Activated B cell treated with CpG ODN at 0.5 μM for 24 hours (primary cell): ENCODE results near the gene HS6ST2. TPM values are rescaled to one million over a fixed set of nuclear protein-coding genes. Genes with fewer than 3 reads are reported as not detected.
A peak's percentile ranks its signal among the peaks of the same experiment; 100 is the strongest.

Source experiments
- ATAC-seq: fragments of 200-7000 bp; cut with Tn5 transposase; one replicate; pipeline ENCODE4 v1.10.0; 2021; ENCODE audit warnings: low read depth, mild to moderate bottlenecking, moderate library complexity
- CTCF ChIA-PET: fragments of 350-600 bp; sonication (Branson Sonifier 250); formaldehyde crosslinking; loops from one replicate; lab custom pipeline; 2021; ENCODE audit warnings: antibody characterized with exemption; lab: Charles Lee
- POLR2A ChIA-PET: fragments of 350-600 bp; sonication (Branson Sonifier 250); formaldehyde crosslinking; loops from one replicate; lab custom pipeline; 2021; ENCODE audit warnings: antibody characterized with exemption; lab: Charles Lee
- DNase-seq: peaks from one replicate; pipeline ENCODE4 v3.0.0; 2022
- H3K27ac Mint-ChIP-seq: one replicate; pipeline ENCODE4 v1.8.0; 2020; ENCODE audit warnings: mixed read lengths
- H3K27me3 Mint-ChIP-seq: one replicate; pipeline ENCODE4 v1.8.0; 2021; ENCODE audit warnings: mixed read lengths
- H3K36me3 Mint-ChIP-seq: one replicate; pipeline ENCODE4 v1.8.0; 2021; ENCODE audit warnings: low read depth, mixed read lengths
- H3K4me1 Mint-ChIP-seq: one replicate; pipeline ENCODE4 v1.8.0; 2021; ENCODE audit warnings: mixed read lengths
- H3K4me3 Mint-ChIP-seq: one replicate; pipeline ENCODE4 v1.8.0; 2020; ENCODE audit warnings: mild to moderate bottlenecking, mixed read lengths
- H3K9me3 Mint-ChIP-seq: one replicate; pipeline ENCODE4 v1.8.0; 2020; ENCODE audit warnings: mixed read lengths
- intact Hi-C: fragments of 100-400 bp; cut with micrococcal nuclease; formaldehyde crosslinking; loops from one replicate; pipeline ENCODE4 v1.15.1; 2024
- total RNA-seq: library from RNA; stranded (reverse); gene quantifications from 2 replicates; pipeline ENCODE4 v1.2.3, GENCODE V29; 2022
- TF ChIP-seq, protein P1 (sequence below): fragments of 200-600 bp; IDR thresholded peaks from one replicate; pipeline ENCODE4 v1.8.0; 2022; ENCODE audit warnings: antibody characterized with exemption, mild to moderate bottlenecking

The HS6ST2 gene
- total RNA-seq, 1 donor from 2014 or later, result not detected

- no peaks in the 10 kb centered on the region for H3K36me3 Mint-ChIP-seq
- no peak overlapping the region for H3K4me3 Mint-ChIP-seq
- ChIA-PET CTCF (no interaction called here), POLR2A (no interaction called here)
- H3K9me3 Mint-ChIP-seq, result no peaks in the 10 kb centered on the region
- no peak for DNase-seq
- intact Hi-C loops, result loop anchor here (5.0 kb wide), 1 partner anchor 1031 kb away; no protein-coding TSS in a partner anchor
- H3K27ac Mint-ChIP-seq, result no peak overlapping the region
- ATAC-seq, result no peak
- H3K4me1 Mint-ChIP-seq, result no peaks in the 10 kb centered on the region
- H3K27me3 Mint-ChIP-seq, result no peaks in the 10 kb centered on the region
- TF ChIP-seq, protein P1, sequence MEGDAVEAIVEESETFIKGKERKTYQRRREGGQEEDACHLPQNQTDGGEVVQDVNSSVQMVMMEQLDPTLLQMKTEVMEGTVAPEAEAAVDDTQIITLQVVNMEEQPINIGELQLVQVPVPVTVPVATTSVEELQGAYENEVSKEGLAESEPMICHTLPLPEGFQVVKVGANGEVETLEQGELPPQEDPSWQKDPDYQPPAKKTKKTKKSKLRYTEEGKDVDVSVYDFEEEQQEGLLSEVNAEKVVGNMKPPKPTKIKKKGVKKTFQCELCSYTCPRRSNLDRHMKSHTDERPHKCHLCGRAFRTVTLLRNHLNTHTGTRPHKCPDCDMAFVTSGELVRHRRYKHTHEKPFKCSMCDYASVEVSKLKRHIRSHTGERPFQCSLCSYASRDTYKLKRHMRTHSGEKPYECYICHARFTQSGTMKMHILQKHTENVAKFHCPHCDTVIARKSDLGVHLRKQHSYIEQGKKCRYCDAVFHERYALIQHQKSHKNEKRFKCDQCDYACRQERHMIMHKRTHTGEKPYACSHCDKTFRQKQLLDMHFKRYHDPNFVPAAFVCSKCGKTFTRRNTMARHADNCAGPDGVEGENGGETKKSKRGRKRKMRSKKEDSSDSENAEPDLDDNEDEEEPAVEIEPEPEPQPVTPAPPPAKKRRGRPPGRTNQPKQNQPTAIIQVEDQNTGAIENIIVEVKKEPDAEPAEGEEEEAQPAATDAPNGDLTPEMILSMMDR, result no peak
Observed at GRCh38 chrX:132636080-132636479, 322.3 kb downstream of the HS6ST2 start.

GRCh38 chrX:132634521-132634920, 323.9 kb downstream of the HS6ST2 start:
- Mint-ChIP-seq H3K36me3 (no peaks in the 10 kb centered on the region), H3K4me3 (no peak overlapping the region), H3K4me1 (no peaks in the 10 kb centered on the region), H3K27me3 (no peaks in the 10 kb centered on the region), H3K9me3 (no peaks in the 10 kb centered on the region), H3K27ac (no peak overlapping the region)
- CTCF ChIA-PET, result interaction anchor here (0.6 kb wide), 1 partner anchor 342 kb away, joined by 3 read pairs; no protein-coding TSS in a partner anchor
- ATAC-seq, result no peak
- intact Hi-C loops, result no loop called here
- TF ChIP-seq, protein P1, result no peak
- POLR2A ChIA-PET, result no interaction called here
- DNase-seq, result no peak

GRCh38 chrX:132631579-132632232, 326.7 kb downstream of the HS6ST2 start:
- H3K27me3 Mint-ChIP-seq, result no peaks in the 10 kb centered on the region
- TF ChIP-seq, protein P1, result no peak
- H3K4me3 Mint-ChIP-seq, result no peak overlapping the region
- ATAC-seq, result peak; percentile 34
- intact Hi-C loops, result loop anchor here (1.0 kb wide), 4 partner anchors 338 to 790 kb away; no protein-coding TSS in a partner anchor
- no peak for DNase-seq
- no peaks in the 10 kb centered on the region for H3K4me1 Mint-ChIP-seq
- POLR2A ChIA-PET, result interaction anchor here (0.7 kb wide), 1 partner anchor 381 kb away, joined by 3 read pairs; no protein-coding TSS in a partner anchor
- H3K27ac Mint-ChIP-seq, result no peak overlapping the region
- CTCF ChIA-PET, result interaction anchor here (0.6 to 2.2 kb wide), 15 partner anchors 9 to 1574 kb away, joined by 3 to 14 read pairs (median 4); partner anchors contain the start of gene RAP2C
- H3K36me3 Mint-ChIP-seq, result no peaks in the 10 kb centered on the region
- H3K9me3 Mint-ChIP-seq, result no peaks in the 10 kb centered on the region

- no peak overlapping the region for H3K27ac Mint-ChIP-seq
- CTCF ChIA-PET, result interaction anchor here (1.0 kb wide), 1 partner anchor 781 kb away, joined by 3 read pairs; no protein-coding TSS in a partner anchor
- no peaks in the 10 kb centered on the region for H3K36me3 Mint-ChIP-seq
- H3K9me3 Mint-ChIP-seq, result no peaks in the 10 kb centered on the region
- peaks cover 15% of the 10 kb centered on the region for H3K4me1 Mint-ChIP-seq
- POLR2A ChIA-PET, result no interaction called here
- no peaks in the 10 kb centered on the region for H3K27me3 Mint-ChIP-seq
- TF ChIP-seq, protein P1, result no peak
- DNase-seq, result no peak
- intact Hi-C loops, result no loop called here
- no peak overlapping the region for H3K4me3 Mint-ChIP-seq
- no peak for ATAC-seq
Observed at GRCh38 chrX:132624466-132624865, 334.0 kb downstream of the HS6ST2 start.

DNA sequence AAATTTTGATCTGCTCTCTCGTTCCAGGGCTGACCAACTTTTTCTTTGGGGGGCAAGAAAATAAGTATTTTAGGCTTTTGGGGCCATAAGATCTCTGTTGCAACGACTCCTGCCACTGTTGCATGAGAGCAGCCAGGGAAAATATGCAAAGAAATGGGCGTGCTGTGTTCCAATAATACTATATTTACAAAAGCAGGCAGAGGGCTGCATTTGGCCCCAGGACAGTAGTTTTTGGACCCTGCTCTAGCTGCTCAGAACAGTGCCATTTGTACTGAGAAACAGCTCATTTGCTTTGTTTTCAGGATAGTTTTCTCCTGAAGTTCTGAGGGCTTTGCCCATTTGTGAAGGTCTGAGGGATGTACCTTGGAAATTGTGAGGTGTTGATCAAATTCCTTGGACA, 334.5 kb downstream of the HS6ST2 start:
- ATAC-seq (no peak), DNase-seq (no peak)
- no peaks in the 10 kb centered on the region for H3K27me3 Mint-ChIP-seq
- intact Hi-C loops, result no loop called here
- ChIA-PET CTCF (interaction anchor here (1.0 kb wide), 1 partner anchor 780 kb away, joined by 3 read pairs; no protein-coding TSS in a partner anchor), POLR2A (no interaction called here)
- no peaks in the 10 kb centered on the region for H3K9me3 Mint-ChIP-seq
- H3K4me1 Mint-ChIP-seq, result peaks cover 15% of the 10 kb centered on the region
- H3K36me3 Mint-ChIP-seq, result no peaks in the 10 kb centered on the region
- no peak overlapping the region for H3K4me3 Mint-ChIP-seq
- TF ChIP-seq, protein P1, result no peak
- no peak overlapping the region for H3K27ac Mint-ChIP-seq
